SK-N-MC (cell line): ENCODE results near the gene ZNF236.

Source experiments
- EZH2 ChIP-seq: fragments of 200-600 bp; sonication (generic); IDR thresholded peaks from one replicate; pipeline ENCODE4 v1.6.1; 2017; ENCODE audit warnings: antibody characterized with exemption
- POLR2AphosphoS5 ChIP-seq: IDR thresholded peaks from 2 replicates; pipeline ENCODE4 v1.6.1; 2012; ENCODE audit warnings: mild to moderate bottlenecking, low read depth, low read length, borderline replicate concordance

- TF ChIP-seq POLR2AphosphoS5 (no peak), EZH2 (no peak)
These were observed 184.2 kb downstream of the ZNF236 start for GRCh38 chr18:77006305-77007175.
